GM12878 (cell line): Measurements from ENCODE around the gene CLASP1. TPM values are rescaled to one million over a fixed set of nuclear protein-coding genes. Genes with fewer than 3 reads are reported as not detected.
A peak's percentile ranks its signal among the peaks of the same experiment; 100 is the strongest.

Experiments
- BCL3 ChIP-seq: IDR thresholded peaks from 2 replicates; pipeline ENCODE4 v1.6.1; 2011; ENCODE audit warnings: borderline replicate concordance, low read depth, mild to moderate bottlenecking, moderate library complexity, low read length; ENCODE audit not compliant: insufficient read depth, poor library complexity, severe bottlenecking
- BRCA1 ChIP-seq: IDR thresholded peaks from 2 replicates; pipeline ENCODE4 v1.6.1; 2011; ENCODE audit warnings: low read depth, low read length, improper control_type of control experiment
- CBX3 ChIP-seq: fragments of 200-600 bp; sonication (generic); IDR thresholded peaks from 2 replicates; pipeline ENCODE4 v1.6.1; 2016; ENCODE audit warnings: low read depth, borderline replicate concordance
- CEBPB ChIP-seq, 2 experiments: fragments of 150-350 bp in 1 of 2; IDR thresholded peaks; 2 replicates each; pipeline ENCODE4 v1.6.1; 2012 to 2014; ENCODE audit warnings: low read depth in 2 of 2, low read length in 2 of 2, borderline replicate concordance in 1 of 2, inconsistent platforms in 1 of 2
- CREM ChIP-seq: IDR thresholded peaks from 2 replicates; pipeline ENCODE4 v1.6.1; 2014; ENCODE audit warnings: antibody characterized with exemption, low read depth
- ESRRA ChIP-seq: IDR thresholded peaks from 2 replicates; pipeline ENCODE4 v1.6.1; 2012; ENCODE audit warnings: mild to moderate bottlenecking, low read length, improper control_type of control experiment
- FOXM1 ChIP-seq: IDR thresholded peaks from 2 replicates; pipeline ENCODE4 v1.6.1; 2012; ENCODE audit warnings: low read depth, mild to moderate bottlenecking, inconsistent platforms, low read length, moderate library complexity
- GATAD2B ChIP-seq: fragments of 450-650 bp; conservative IDR thresholded peaks from 2 replicates; pipeline ENCODE4 v1.6.1; 2017; ENCODE audit warnings: low read depth, mild to moderate bottlenecking, moderate library complexity
- HDGF ChIP-seq: fragments of 450-650 bp; IDR thresholded peaks from 2 replicates; pipeline ENCODE4 v1.6.1; 2016; ENCODE audit warnings: antibody characterized with exemption
- MTA3 ChIP-seq: IDR thresholded peaks from 2 replicates; pipeline ENCODE4 v1.6.1; 2012; ENCODE audit warnings: low read length, inconsistent platforms, borderline replicate concordance
- NKRF ChIP-seq: fragments of 450-650 bp; conservative IDR thresholded peaks from 2 replicates; pipeline ENCODE4 v1.6.1; 2017; ENCODE audit warnings: mild to moderate bottlenecking, moderate library complexity
- NR2C1 ChIP-seq: fragments of 450-650 bp; IDR thresholded peaks from 2 replicates; pipeline ENCODE4 v1.6.1; 2017; ENCODE audit warnings: antibody characterized with exemption, mild to moderate bottlenecking, moderate library complexity
- PAX8 ChIP-seq: fragments of 450-650 bp; IDR thresholded peaks from 2 replicates; pipeline ENCODE4 v1.6.1; 2017; ENCODE audit warnings: mild to moderate bottlenecking, moderate library complexity
- RAD51 ChIP-seq: fragments of 450-650 bp; IDR thresholded peaks from 2 replicates; pipeline ENCODE4 v1.6.1; 2016; ENCODE audit warnings: moderate library complexity, mild to moderate bottlenecking, inconsistent platforms
- SIN3A ChIP-seq: IDR thresholded peaks from 2 replicates; pipeline ENCODE4 v1.6.1; 2012; ENCODE audit warnings: low read depth, low read length, improper control_type of control experiment
- SREBF1 ChIP-seq: IDR thresholded peaks from 2 replicates; pipeline ENCODE4 v1.6.1; 2012; ENCODE audit warnings: mild to moderate bottlenecking, low read length
- STAT1 ChIP-seq: fragments of 450-650 bp; conservative IDR thresholded peaks from 2 replicates; pipeline ENCODE4 v1.6.1; 2014; ENCODE audit warnings: antibody characterized with exemption, mild to moderate bottlenecking
- TARDBP ChIP-seq: IDR thresholded peaks from 2 replicates; pipeline ENCODE4 v1.6.1; 2016; ENCODE audit warnings: borderline replicate concordance
- WRNIP1 ChIP-seq: IDR thresholded peaks from 2 replicates; pipeline ENCODE4 v1.6.1; 2011; ENCODE audit warnings: low read depth, low read length, improper control_type of control experiment, borderline replicate concordance
- ZBTB33 ChIP-seq: fragments of 450-650 bp; IDR thresholded peaks from 2 replicates; pipeline ENCODE4 v1.6.1; 2017; ENCODE audit warnings: mild to moderate bottlenecking
- ZNF274 ChIP-seq: IDR thresholded peaks from one replicate; pipeline ENCODE4 v1.8.0; 2011; ENCODE audit not compliant: insufficient read length, insufficient read depth
- ZNF384 ChIP-seq: IDR thresholded peaks from 2 replicates; pipeline ENCODE4 v1.6.1; 2012; ENCODE audit warnings: low read depth, mild to moderate bottlenecking, low read length, improper control_type of control experiment, borderline replicate concordance
- polyA plus RNA-seq, 11 experiments: library from polyadenylated mRNA; depleted of rRNA in 4 of 11; unstranded in 6 of 11; stranded (reverse) in 5 of 11; fragments of >200 nt; fragmentation: Nextera tagmentation in 4 of 11; fragmentation: Illumina TruSeq in 1 of 11; extraction: Ambion mirVana in 4 of 11; extraction: Trizol in 1 of 11; gene quantifications; 1 replicate in 1 of 11; 2 replicates in 10 of 11; pipeline versions ENCODE4 v1.2.1 to v1.2.3, GENCODE V29; 2011 to 2016; ENCODE audit warnings: inconsistent platforms in 2 of 11, missing spikeins in 2 of 11, low read depth in 1 of 11
- total RNA-seq, 4 experiments: library from RNA; depleted of rRNA in 3 of 4; stranded (reverse); fragments of >200 nt in 3 of 4; fragmentation: Illumina TruSeq in 1 of 4; extraction: Trizol in 1 of 4; gene quantifications; 2 replicates each; pipeline versions ENCODE4 v1.2.1 to v1.2.3, GENCODE V29; 2013 to 2021
- TF ChIP-seq, protein P1 (sequence below): fragments of 450-650 bp; IDR thresholded peaks from 2 replicates; pipeline ENCODE4 v1.6.1; 2017; ENCODE audit warnings: mild to moderate bottlenecking, moderate library complexity

Gene CLASP1
- total and polyA plus RNA-seq, 10 of the 15 experiments (the other 5 are each of a cell fraction or from before 2014, with no cell fraction given) = 1.4 to 62.4 (median 32.9) TPM

DNA sequence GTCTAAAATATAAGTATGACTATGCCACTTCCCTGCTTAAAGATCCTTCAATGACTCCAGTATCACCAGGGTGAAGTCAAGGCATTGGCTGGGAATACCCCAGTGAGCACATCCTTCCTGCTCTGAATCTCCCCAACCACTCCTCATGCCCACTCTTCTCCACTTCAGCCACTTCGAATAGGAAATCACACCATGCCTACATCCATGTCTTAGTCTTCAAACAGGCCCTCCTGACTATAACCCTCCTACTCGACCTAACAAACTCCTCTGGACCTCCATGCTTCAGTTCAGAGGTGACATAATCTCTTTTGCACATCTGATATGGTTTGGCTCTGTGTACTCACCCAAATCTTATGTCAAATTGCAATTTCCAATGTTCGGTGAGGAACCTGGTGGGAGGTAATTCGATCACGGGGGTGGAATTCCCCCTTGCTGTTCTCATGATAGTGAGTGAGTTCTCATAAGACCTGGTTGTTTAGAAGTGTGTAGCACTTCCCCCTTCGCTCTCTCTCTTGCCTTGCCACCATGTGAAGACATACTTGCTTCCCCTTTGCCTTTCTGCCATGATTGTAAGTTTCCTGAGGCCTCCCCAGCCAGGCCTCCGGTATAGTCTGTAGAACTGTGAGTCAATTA, 276.4 kb downstream of the CLASP1 start (continued):
- TF ChIP-seq, protein P1, sequence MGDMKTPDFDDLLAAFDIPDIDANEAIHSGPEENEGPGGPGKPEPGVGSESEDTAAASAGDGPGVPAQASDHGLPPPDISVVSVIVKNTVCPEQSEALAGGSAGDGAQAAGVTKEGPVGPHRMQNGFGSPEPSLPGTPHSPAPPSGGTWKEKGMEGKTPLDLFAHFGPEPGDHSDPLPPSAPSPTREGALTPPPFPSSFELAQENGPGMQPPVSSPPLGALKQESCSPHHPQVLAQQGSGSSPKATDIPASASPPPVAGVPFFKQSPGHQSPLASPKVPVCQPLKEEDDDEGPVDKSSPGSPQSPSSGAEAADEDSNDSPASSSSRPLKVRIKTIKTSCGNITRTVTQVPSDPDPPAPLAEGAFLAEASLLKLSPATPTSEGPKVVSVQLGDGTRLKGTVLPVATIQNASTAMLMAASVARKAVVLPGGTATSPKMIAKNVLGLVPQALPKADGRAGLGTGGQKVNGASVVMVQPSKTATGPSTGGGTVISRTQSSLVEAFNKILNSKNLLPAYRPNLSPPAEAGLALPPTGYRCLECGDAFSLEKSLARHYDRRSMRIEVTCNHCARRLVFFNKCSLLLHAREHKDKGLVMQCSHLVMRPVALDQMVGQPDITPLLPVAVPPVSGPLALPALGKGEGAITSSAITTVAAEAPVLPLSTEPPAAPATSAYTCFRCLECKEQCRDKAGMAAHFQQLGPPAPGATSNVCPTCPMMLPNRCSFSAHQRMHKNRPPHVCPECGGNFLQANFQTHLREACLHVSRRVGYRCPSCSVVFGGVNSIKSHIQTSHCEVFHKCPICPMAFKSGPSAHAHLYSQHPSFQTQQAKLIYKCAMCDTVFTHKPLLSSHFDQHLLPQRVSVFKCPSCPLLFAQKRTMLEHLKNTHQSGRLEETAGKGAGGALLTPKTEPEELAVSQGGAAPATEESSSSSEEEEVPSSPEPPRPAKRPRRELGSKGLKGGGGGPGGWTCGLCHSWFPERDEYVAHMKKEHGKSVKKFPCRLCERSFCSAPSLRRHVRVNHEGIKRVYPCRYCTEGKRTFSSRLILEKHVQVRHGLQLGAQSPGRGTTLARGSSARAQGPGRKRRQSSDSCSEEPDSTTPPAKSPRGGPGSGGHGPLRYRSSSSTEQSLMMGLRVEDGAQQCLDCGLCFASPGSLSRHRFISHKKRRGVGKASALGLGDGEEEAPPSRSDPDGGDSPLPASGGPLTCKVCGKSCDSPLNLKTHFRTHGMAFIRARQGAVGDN = peak; percentile 73; the same call in 1 of the 2 replicates
- no peak for TF ChIP-seq MTA3
- no peak for TF ChIP-seq GATAD2B
- TF ChIP-seq CREM = no peak
- TF ChIP-seq ESRRA = no peak
- no peak for TF ChIP-seq WRNIP1
- TF ChIP-seq PAX8 = no peak
- peak; percentile 56; the same call in 1 of the 2 replicates for TF ChIP-seq HDGF
- no peak for TF ChIP-seq BRCA1
- no peak for TF ChIP-seq SREBF1
- TF ChIP-seq SIN3A = no peak
- no peak for TF ChIP-seq ZNF384
- TF ChIP-seq FOXM1 = no peak
- no peak for TF ChIP-seq ZNF274
- no peak for TF ChIP-seq STAT1
- TF ChIP-seq CBX3 = no peak
- peak; percentile 37 for TF ChIP-seq BCL3
- TF ChIP-seq NR2C1 = no peak
- TF ChIP-seq CEBPB (IDR thresholded peaks at IDR 0.05; ENCODE audit: borderline replicate concordance in 1 of 2, low read depth in 2 of 2, low read length in 2 of 2) = no peak
- TF ChIP-seq RAD51 = peak; percentile 29; the same call in 1 of the 2 replicates
- TF ChIP-seq NKRF = no peak
- TF ChIP-seq ZBTB33 = no peak
- TF ChIP-seq TARDBP = no peak
